DOHH2 (cell line): ENCODE measurements around the gene MTMR2.

ENCODE experiments used
- H3F3A ChIP-seq: fragments of 200-600 bp; sonication (generic), shearing (Covaris generic); 2 replicates; pipeline ENCODE4 v1.6.0; 2016; ENCODE audit warnings: antibody characterized with exemption, mild to moderate bottlenecking; ENCODE audit not compliant: control insufficient read depth, insufficient read depth
- H3K27ac ChIP-seq: fragments of 200-600 bp; sonication (generic); 2 replicates; pipeline ENCODE4 v1.5.1; 2014; ENCODE audit warnings: low read depth, mild to moderate bottlenecking, low read length, moderate library complexity
- H3K27me3 ChIP-seq: fragments of 200-600 bp; sonication (generic); 2 replicates; pipeline ENCODE4 v1.6.1; 2014; ENCODE audit warnings: mild to moderate bottlenecking, low read length, mixed read lengths; ENCODE audit not compliant: control insufficient read depth
- H3K36me3 ChIP-seq: fragments of 200-600 bp; sonication (generic); 2 replicates; pipeline ENCODE4 v1.6.1; 2014; ENCODE audit warnings: mild to moderate bottlenecking, low read length, moderate library complexity, mixed read lengths; ENCODE audit not compliant: control insufficient read depth
- H3K4me1 ChIP-seq: fragments of 200-600 bp; sonication (generic); 2 replicates; pipeline ENCODE4 v1.6.1; 2014; ENCODE audit warnings: mild to moderate bottlenecking, low read length, mixed read lengths; ENCODE audit not compliant: control insufficient read depth
- H3K4me2 ChIP-seq: fragments of 200-600 bp; sonication (generic); 2 replicates; pipeline ENCODE4 v1.6.0; 2014; ENCODE audit warnings: mild to moderate bottlenecking, low read length, moderate library complexity
- H3K4me3 ChIP-seq: fragments of 200-600 bp; sonication (generic); 2 replicates; pipeline ENCODE4 v1.5.1; 2014; ENCODE audit warnings: mild to moderate bottlenecking, low read length, mixed read lengths
- H3K79me2 ChIP-seq: fragments of 200-600 bp; sonication (generic); 2 replicates; pipeline ENCODE4 v1.6.1; 2014; ENCODE audit warnings: mild to moderate bottlenecking, low read length, mixed read lengths; ENCODE audit not compliant: control insufficient read depth
- H3K9me2 ChIP-seq: fragments of 200-600 bp; sonication (generic); replicated peaks from 2 replicates; pipeline ENCODE4 v1.6.1; 2014; ENCODE audit warnings: mild to moderate bottlenecking, low read length, mixed read lengths; ENCODE audit not compliant: control insufficient read depth
- H3K9me3 ChIP-seq: fragments of 200-600 bp; sonication (generic); 2 replicates; pipeline ENCODE4 v1.6.1; 2014; ENCODE audit warnings: antibody characterized with exemption, low read length, mixed read lengths; ENCODE audit not compliant: control insufficient read depth, insufficient read depth
- H4K20me1 ChIP-seq: fragments of 200-600 bp; sonication (generic); 2 replicates; pipeline ENCODE4 v1.6.0; 2014; ENCODE audit warnings: low read depth, mild to moderate bottlenecking, antibody characterized with exemption, low read length, moderate library complexity; ENCODE audit not compliant: control insufficient read depth, insufficient read depth
- CTCF ChIP-seq: fragments of 200-600 bp; sonication (generic); IDR thresholded peaks from one replicate; pipeline ENCODE4 v1.5.1; 2014; ENCODE audit warnings: antibody characterized with exemption, mild to moderate bottlenecking, low read depth, low read length; ENCODE audit not compliant: poor library complexity, severe bottlenecking
- EZH2phosphoT487 ChIP-seq: fragments of 200-600 bp; sonication (generic); IDR thresholded peaks from 2 replicates; pipeline ENCODE4 v1.6.1; 2017; ENCODE audit warnings: borderline replicate concordance, mild to moderate bottlenecking, antibody characterized with exemption, low read length, moderate library complexity, mixed read lengths

Gene MTMR2

GRCh38 chr11:95907476-95907875 is 16.4 kb downstream of the MTMR2 start:
- Histone ChIP-seq H3K36me3 (no peaks in the 10 kb centered on the region), H3K9me3 (no peaks in the 10 kb centered on the region), H3K4me2 (no peak overlapping the region), H3K4me3 (no peak overlapping the region), H3K4me1 (no peaks in the 10 kb centered on the region), H3K27ac (no peak overlapping the region), H3F3A (no peaks in the 10 kb centered on the region), H3K27me3 (no peaks in the 10 kb centered on the region), H3K79me2 (peaks cover 64% of the 10 kb centered on the region), H4K20me1 (no peaks in the 10 kb centered on the region), H3K9me2 (no peaks in the 10 kb centered on the region)
- no peak for TF ChIP-seq CTCF
- no peak for TF ChIP-seq EZH2phosphoT487

DNA sequence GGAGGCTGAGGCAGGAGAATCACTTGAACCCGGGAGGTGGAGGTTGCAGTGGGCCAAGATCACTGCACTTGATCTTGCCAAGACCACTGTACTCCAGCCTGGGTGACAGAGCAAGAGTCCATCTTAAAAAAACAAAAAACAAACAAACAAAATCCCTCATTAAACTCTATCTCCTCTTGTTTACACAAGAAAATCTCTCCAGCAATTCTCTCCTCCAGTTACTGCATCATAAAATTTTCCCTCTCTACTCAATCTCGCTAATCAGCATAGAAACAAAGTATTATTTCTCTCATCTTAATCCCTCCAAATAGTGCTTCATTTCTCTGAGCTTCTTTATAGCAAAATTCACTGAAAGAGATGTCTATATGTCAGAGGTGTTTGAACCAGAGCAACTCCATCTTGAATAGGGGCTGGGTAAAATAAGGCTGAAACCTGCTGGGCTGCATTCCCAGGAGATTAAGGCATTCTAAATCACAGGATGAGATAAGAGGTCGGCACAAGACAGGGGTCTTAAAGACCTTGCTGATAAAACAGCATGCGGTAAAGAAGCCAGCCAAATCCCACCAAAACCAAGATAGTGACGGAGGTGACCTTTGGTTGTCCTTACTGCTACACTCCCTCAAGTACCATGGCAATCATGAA is 19.8 kb downstream of the MTMR2 start:
- no peak for TF ChIP-seq CTCF
- TF ChIP-seq EZH2phosphoT487 = no peak
- Histone ChIP-seq H3K9me2 (no peaks in the 10 kb centered on the region), H3K36me3 (no peaks in the 10 kb centered on the region), H3K79me2 (peaks cover 66% of the 10 kb centered on the region), H3F3A (no peaks in the 10 kb centered on the region), H3K9me3 (no peaks in the 10 kb centered on the region), H3K27me3 (no peaks in the 10 kb centered on the region), H3K27ac (no peak overlapping the region), H3K4me1 (no peaks in the 10 kb centered on the region), H3K4me3 (no peak overlapping the region), H3K4me2 (no peak overlapping the region), H4K20me1 (no peaks in the 10 kb centered on the region)

- H4K20me1 ChIP-seq = no peaks in the 10 kb centered on the region
- H3K27ac ChIP-seq = no peak overlapping the region
- no peaks in the 10 kb centered on the region for H3K9me2 ChIP-seq
- H3F3A ChIP-seq = no peaks in the 10 kb centered on the region
- no peaks in the 10 kb centered on the region for H3K27me3 ChIP-seq
- H3K9me3 ChIP-seq = no peaks in the 10 kb centered on the region
- H3K79me2 ChIP-seq = peaks cover 18% of the 10 kb centered on the region
- H3K4me2 ChIP-seq = no peak overlapping the region
- no peak overlapping the region for H3K4me3 ChIP-seq
- H3K4me1 ChIP-seq = no peaks in the 10 kb centered on the region
- TF ChIP-seq EZH2phosphoT487 (no peak), CTCF (no peak)
- no peaks in the 10 kb centered on the region for H3K36me3 ChIP-seq
Observed at GRCh38 chr11:95898782-95899181, 25.1 kb downstream of the MTMR2 start.
